HEK293 (cell line): ENCODE measurements around the gene BHLHE23.

Source experiments
- CTCF ChIP-seq: fragments of 450-650 bp; formaldehyde crosslinking; IDR thresholded peaks from 2 replicates; pipeline ENCODE4 v1.5.1; 2016; ENCODE audit warnings: missing biosample characterization, missing genetic modification characterization
- SALL2 ChIP-seq: fragments of 450-650 bp; formaldehyde crosslinking; IDR thresholded peaks from 2 replicates; pipeline ENCODE4 v1.5.0; 2017; ENCODE audit warnings: missing biosample characterization, mild to moderate bottlenecking, missing genetic modification characterization, borderline replicate concordance
- ZBTB7A ChIP-seq: fragments of 450-650 bp; formaldehyde crosslinking; IDR thresholded peaks from 2 replicates; pipeline ENCODE4 v1.5.1; 2016; ENCODE audit warnings: low read depth, missing biosample characterization, missing genetic modification characterization
- ZNF423 ChIP-seq: fragments of 450-650 bp; formaldehyde crosslinking; IDR thresholded peaks from 2 replicates; pipeline ENCODE4 v1.5.1; 2016; ENCODE audit warnings: missing biosample characterization, missing genetic modification characterization
- ZNF449 ChIP-seq: fragments of 450-650 bp; formaldehyde crosslinking; IDR thresholded peaks from 2 replicates; pipeline ENCODE4 v1.5.1; 2017; ENCODE audit warnings: missing biosample characterization, mild to moderate bottlenecking, missing genetic modification characterization, moderate library complexity
- ZNF621 ChIP-seq: fragments of 450-650 bp; formaldehyde crosslinking; IDR thresholded peaks from 2 replicates; pipeline ENCODE4 v1.5.1; 2017; ENCODE audit warnings: missing biosample characterization, missing genetic modification characterization

GRCh38 chr20:63037669-63038268 lies 31.0 kb upstream of the BHLHE23 start:
- no peak for TF ChIP-seq SALL2
- TF ChIP-seq ZNF423 (tag by site-specific recombination) = no peak
- no peak for TF ChIP-seq ZNF449 (tag by site-specific recombination)
- TF ChIP-seq ZBTB7A (tag by site-specific recombination) = no peak
- TF ChIP-seq ZNF621 (tag by site-specific recombination) = no peak
- TF ChIP-seq CTCF (tag by site-specific recombination) = no peak
